ENCODE measurements around the gene PYY.

PYY gene

GRCh38 chr17:43927060-43927864, 26.5 kb downstream of the PYY start:
- no peak for TF ChIP-seq CTCF (IDR thresholded peaks at IDR 0.05; ENCODE audit: control insufficient read depth, extremely low read depth, insufficient read depth)
- H3K4me3 ChIP-seq (ENCODE audit: low read depth, low read length): no peak overlapping the region
- no peak for DNase-seq (ENCODE audit: low read depth)

DNA sequence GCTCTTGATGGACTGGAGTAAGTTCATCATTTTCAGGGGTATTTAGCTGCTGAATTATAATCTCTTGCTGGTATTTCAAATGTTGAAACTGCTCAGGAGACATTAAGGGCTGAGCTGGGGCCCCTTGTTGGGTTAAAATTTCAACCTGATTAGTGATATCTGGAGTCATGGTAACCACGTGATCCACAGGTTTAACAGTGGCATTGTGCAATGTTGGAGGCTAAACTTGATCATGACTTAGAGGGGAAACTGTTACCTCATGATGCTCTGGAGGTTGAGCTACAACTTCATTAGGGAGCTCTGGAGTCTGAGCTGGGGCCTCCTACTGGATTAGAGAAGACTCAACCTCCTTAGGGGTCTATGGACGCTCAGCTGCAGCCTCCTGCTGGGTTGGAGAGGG, 29.2 kb downstream of the PYY start:
- no peak for TF ChIP-seq CTCF (IDR thresholded peaks at IDR 0.05; ENCODE audit: control insufficient read depth, extremely low read depth, insufficient read depth)
- DNase-seq (ENCODE audit: low read depth): no peak

DNA sequence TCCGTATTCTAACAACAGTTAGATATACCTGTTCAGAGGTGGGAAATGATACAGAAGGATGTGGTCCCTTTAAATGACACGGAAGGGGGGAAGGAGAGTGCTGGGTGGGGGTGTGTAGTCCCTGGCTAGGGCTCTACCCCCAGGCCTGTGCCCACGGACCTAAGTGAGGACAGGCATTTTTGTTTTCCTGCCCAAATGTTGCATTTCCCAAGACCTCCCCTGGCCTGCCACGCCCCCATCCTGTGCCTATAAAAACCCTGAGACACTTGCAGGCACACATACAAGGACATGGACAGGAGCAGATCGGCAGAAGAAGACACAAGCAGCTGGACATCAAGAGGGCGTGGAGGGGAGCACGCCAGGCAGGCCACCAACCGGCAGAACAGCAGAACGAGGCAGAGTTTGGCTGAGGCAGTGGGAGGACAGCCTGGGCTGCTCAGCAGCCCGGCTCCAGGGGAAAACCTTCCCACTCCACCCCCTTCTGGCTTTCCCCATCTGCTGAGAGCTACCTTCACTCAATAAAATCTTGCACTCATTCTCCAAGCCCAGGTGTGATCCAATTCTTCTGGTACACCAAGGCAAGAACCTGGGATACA, 33.1 kb downstream of the PYY start:
- no peak for DNase-seq (ENCODE audit: low read depth)
- no peak for TF ChIP-seq CTCF (IDR thresholded peaks at IDR 0.05; ENCODE audit: control insufficient read depth, extremely low read depth, insufficient read depth)
- H3K4me3 ChIP-seq (ENCODE audit: low read depth, low read length): no peak overlapping the region

More for the DNA sequence above, 29.2 kb downstream of the PYY start:
- no peak overlapping the region for H3K4me3 ChIP-seq (ENCODE audit: low read depth, low read length)

DNA sequence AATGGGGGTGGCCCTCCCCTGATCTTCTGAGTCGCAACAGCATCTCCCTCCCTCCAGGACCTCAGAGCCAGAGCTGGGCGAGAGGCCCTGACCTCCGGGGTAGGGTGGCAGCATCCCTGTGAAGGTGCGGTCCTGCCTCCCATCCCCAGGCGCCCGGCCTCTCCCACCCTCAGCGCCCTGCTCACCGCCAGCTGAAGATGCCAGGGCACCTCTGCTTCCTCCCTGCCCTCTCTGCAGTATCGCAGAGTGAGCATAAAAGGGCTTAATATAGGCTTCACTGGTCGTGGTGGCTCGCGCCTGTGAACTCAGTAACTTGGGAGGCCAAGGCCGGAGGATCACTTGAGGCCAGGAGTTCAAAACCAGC, 35.7 kb downstream of the PYY start:
- no peak for TF ChIP-seq CTCF (IDR thresholded peaks at IDR 0.05; ENCODE audit: control insufficient read depth, extremely low read depth, insufficient read depth)
- H3K4me3 ChIP-seq (ENCODE audit: low read depth, low read length): no peak overlapping the region
- DNase-seq (ENCODE audit: low read depth): no peak

- no peak for TF ChIP-seq CTCF (IDR thresholded peaks at IDR 0.05; ENCODE audit: control insufficient read depth, extremely low read depth, insufficient read depth)
- no peak overlapping the region for H3K4me3 ChIP-seq (ENCODE audit: low read depth, low read length)
- DNase-seq (ENCODE audit: low read depth): no peak
Measured at GRCh38 chr17:43917348-43918025, 36.3 kb downstream of the PYY start.

DNA sequence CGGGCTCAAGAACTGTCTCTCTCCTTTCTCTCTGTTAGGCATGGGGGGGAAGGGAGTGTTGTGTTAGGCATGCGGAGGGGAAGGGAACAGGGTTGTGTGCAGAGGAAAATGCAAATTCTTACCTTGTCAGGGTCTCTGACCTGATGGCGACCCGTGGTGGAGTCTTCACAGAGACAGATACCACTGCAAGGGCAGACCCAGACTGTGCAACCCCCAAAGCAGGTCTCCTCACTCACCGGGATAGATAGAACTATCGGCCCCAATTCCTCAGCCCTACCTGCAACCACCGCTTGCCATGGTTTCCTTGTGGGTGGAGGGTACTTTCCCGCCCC, 36.8 kb downstream of the PYY start:
- DNase-seq (ENCODE audit: low read depth): no peak
- H3K4me3 ChIP-seq (ENCODE audit: low read depth, low read length): no peak overlapping the region
- TF ChIP-seq CTCF (IDR thresholded peaks at IDR 0.05; ENCODE audit: control insufficient read depth, extremely low read depth, insufficient read depth): no peak

All from LNCaP clone FGC (cell line).